Measurements from ENCODE around the gene AKIRIN1.
"Not testable (repeated sequence)": the region's sequence is repeated elsewhere in the genome, so short reads cannot be mapped to it uniquely, and the experiment has no call there.

Gene AKIRIN1

GRCh38 chr1:39046613-39047210 lies 55.6 kb downstream of the AKIRIN1 start:
- DNase-seq, result peak; percentile 34

- DNase-seq, result no peak
Measured at GRCh38 chr1:39047374-39048229, 56.5 kb downstream of the AKIRIN1 start.

GRCh38 chr1:39048745-39049370 lies 57.8 kb downstream of the AKIRIN1 start:
- no peak for DNase-seq

GRCh38 chr1:39050001-39050400 lies 58.9 kb downstream of the AKIRIN1 start:
- no peak for DNase-seq

GRCh38 chr1:39051193-39051850 lies 60.2 kb downstream of the AKIRIN1 start:
- DNase-seq, result not testable (repeated sequence)

- no peak for DNase-seq
Measured at GRCh38 chr1:39051956-39052355, 60.9 kb downstream of the AKIRIN1 start.

GRCh38 chr1:39055213-39055710 lies 64.2 kb downstream of the AKIRIN1 start:
- DNase-seq, result not testable (repeated sequence)

Measured in NCI-H146 (cell line).